ENCODE data around the gene TLCD2.

The TLCD2 gene

GRCh38 chr17:1754430-1755112 is 44.4 kb upstream of the TLCD2 start:
- Histone ChIP-seq H3K9me3 (no peaks in the 10 kb centered on the region), H3K36me3 (no peaks in the 10 kb centered on the region), H3K4me1 (peaks cover 14% of the 10 kb centered on the region), H3K27me3 (no peaks in the 10 kb centered on the region), H3K4me3 (ENCODE audit: low read depth, low read length) (no peak overlapping the region)
- no peak for DNase-seq
- TF ChIP-seq CTCF (IDR thresholded peaks at IDR 0.05; ENCODE audit: low read depth, low read length) = no peak

GRCh38 chr17:1753767-1754429 is 43.7 kb upstream of the TLCD2 start:
- no peaks in the 10 kb centered on the region for H3K9me3 ChIP-seq
- H3K27me3 ChIP-seq = no peaks in the 10 kb centered on the region
- H3K4me1 ChIP-seq = peaks cover 14% of the 10 kb centered on the region
- H3K36me3 ChIP-seq = no peaks in the 10 kb centered on the region
- no peak for DNase-seq
- H3K4me3 ChIP-seq (ENCODE audit: low read depth, low read length) = no peak overlapping the region
- TF ChIP-seq CTCF (IDR thresholded peaks at IDR 0.05; ENCODE audit: low read depth, low read length) = no peak

- TF ChIP-seq CTCF (IDR thresholded peaks at IDR 0.05; ENCODE audit: low read depth, low read length) = no peak
- no peak for DNase-seq
- H3K4me3 ChIP-seq (ENCODE audit: low read depth, low read length) = no peak overlapping the region
- H3K36me3 ChIP-seq = no peaks in the 10 kb centered on the region
- peaks cover 14% of the 10 kb centered on the region for H3K4me1 ChIP-seq
- H3K27me3 ChIP-seq = no peaks in the 10 kb centered on the region
- H3K9me3 ChIP-seq = no peaks in the 10 kb centered on the region
Observed at GRCh38 chr17:1752425-1753262, 42.5 kb upstream of the TLCD2 start.

GRCh38 chr17:1750628-1751027 is 40.5 kb upstream of the TLCD2 start:
- peaks cover 8% of the 10 kb centered on the region for H3K4me1 ChIP-seq

GRCh38 chr17:1746975-1747543 is 36.9 kb upstream of the TLCD2 start:
- no peaks in the 10 kb centered on the region for H3K27me3 ChIP-seq
- no peak overlapping the region for H3K4me3 ChIP-seq (ENCODE audit: low read depth, low read length)
- H3K4me1 ChIP-seq = no peaks in the 10 kb centered on the region
- H3K9me3 ChIP-seq = no peaks in the 10 kb centered on the region
- TF ChIP-seq CTCF (IDR thresholded peaks at IDR 0.05; ENCODE audit: low read depth, low read length) = no peak
- no peak for DNase-seq
- H3K36me3 ChIP-seq = no peaks in the 10 kb centered on the region

More at GRCh38 chr17:1750628-1751027, 40.5 kb upstream of the TLCD2 start:
- Histone ChIP-seq H3K4me3 (ENCODE audit: low read depth, low read length) (no peak overlapping the region), H3K27me3 (no peaks in the 10 kb centered on the region), H3K36me3 (no peaks in the 10 kb centered on the region), H3K9me3 (no peaks in the 10 kb centered on the region)
- DNase-seq = no peak
- no peak for TF ChIP-seq CTCF (IDR thresholded peaks at IDR 0.05; ENCODE audit: low read depth, low read length)

All from BE2C (cell line).